Tibial nerve (tissue), 4 donors: ENCODE data around the gene C11orf58.

Source experiments
- EP300 ChIP-seq, 2 donors: sonication (generic); formaldehyde crosslinking; IDR thresholded peaks; one replicate each; pipeline ENCODE4 v1.6.1; 2017; ENCODE audit warnings: antibody characterized with exemption in 2 of 2, mild to moderate bottlenecking in 1 of 2
- POLR2A ChIP-seq, 2 donors: fragments of 450-650 bp; IDR thresholded peaks; one replicate each; pipeline ENCODE4 v1.6.1; 2017; ENCODE audit warnings: antibody characterized with exemption in 2 of 2, mild to moderate bottlenecking in 2 of 2, moderate library complexity in 2 of 2
- TF ChIP-seq, protein P1 (sequence below), 5 experiments: fragments of 200-600 bp in 3 of 5; fragments of 450-650 bp in 2 of 5; sonication (generic) in 3 of 5; IDR thresholded peaks; one replicate each; pipeline ENCODE4 v1.5.1; 2016 to 2019; ENCODE audit warnings: antibody characterized with exemption in 5 of 5, mild to moderate bottlenecking in 3 of 5, moderate library complexity in 2 of 5

DNA sequence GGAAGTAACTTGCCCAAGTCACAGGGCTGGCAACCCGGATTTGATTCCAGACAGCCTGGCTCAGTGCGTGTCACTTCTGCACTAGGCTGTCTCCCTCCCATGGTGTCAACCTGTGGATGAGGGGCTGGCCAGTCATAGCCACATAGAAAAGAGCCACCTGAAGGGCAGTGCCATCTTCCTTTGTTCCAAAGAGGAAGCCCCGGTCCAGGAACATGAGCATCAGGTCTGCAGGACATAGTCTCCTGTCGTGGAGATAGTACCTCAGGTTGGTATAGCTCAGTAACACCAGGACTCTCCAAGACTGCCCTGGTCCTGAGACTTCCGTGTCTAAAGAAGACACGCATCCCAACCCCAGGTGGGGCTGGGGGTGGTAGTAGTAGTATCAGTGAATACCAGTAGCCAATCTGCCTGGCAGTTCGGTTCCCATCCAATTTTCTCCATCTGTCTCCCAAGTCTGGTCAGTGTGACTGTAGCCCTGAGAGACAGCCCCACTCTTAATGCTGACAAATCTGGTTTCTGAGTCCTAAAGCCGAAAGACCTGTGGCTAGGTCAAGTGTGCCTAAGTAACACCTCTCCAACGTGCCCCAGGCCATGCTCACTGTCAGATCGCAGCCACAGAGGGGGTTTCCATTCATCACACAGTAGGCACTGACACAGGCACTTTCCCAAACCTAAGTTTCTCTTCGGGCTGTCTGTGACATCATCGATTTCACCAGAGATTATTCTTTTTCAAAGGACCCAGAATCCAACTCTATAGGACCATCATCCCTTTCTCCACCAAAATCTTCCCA lies 33.1 kb downstream of the C11orf58 start:
- TF ChIP-seq POLR2A (IDR thresholded peaks at IDR 0.05) (no peak), EP300 (IDR thresholded peaks at IDR 0.05) (no peak)
- TF ChIP-seq, protein P1, sequence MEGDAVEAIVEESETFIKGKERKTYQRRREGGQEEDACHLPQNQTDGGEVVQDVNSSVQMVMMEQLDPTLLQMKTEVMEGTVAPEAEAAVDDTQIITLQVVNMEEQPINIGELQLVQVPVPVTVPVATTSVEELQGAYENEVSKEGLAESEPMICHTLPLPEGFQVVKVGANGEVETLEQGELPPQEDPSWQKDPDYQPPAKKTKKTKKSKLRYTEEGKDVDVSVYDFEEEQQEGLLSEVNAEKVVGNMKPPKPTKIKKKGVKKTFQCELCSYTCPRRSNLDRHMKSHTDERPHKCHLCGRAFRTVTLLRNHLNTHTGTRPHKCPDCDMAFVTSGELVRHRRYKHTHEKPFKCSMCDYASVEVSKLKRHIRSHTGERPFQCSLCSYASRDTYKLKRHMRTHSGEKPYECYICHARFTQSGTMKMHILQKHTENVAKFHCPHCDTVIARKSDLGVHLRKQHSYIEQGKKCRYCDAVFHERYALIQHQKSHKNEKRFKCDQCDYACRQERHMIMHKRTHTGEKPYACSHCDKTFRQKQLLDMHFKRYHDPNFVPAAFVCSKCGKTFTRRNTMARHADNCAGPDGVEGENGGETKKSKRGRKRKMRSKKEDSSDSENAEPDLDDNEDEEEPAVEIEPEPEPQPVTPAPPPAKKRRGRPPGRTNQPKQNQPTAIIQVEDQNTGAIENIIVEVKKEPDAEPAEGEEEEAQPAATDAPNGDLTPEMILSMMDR (IDR thresholded peaks at IDR 0.05) = no peak
